Transverse colon (tissue), 4 donors: ENCODE measurements around the gene NR1H2. TPM values are rescaled to one million over a fixed set of nuclear protein-coding genes. Genes with fewer than 3 reads are reported as not detected.

Source experiments
- DNase-seq: peaks from one replicate; pipeline ENCODE4 v3.0.0-alpha.2; 2019
- H3K27ac ChIP-seq, 4 donors: fragments of 200-600 bp; sonication (generic); 2 replicates each; pipeline ENCODE4 v1.5.1; 2016 to 2018; ENCODE audit warnings: inconsistent platforms in 4 of 4
- H3K27me3 ChIP-seq: fragments of 200-600 bp; sonication (generic); 2 replicates; pipeline ENCODE4 v1.5.1; 2017; ENCODE audit warnings: inconsistent platforms
- H3K36me3 ChIP-seq, 4 donors: fragments of 200-600 bp; sonication (generic); 2 replicates each; pipeline ENCODE4 v1.5.1; 2017 to 2019; ENCODE audit warnings: inconsistent platforms in 4 of 4
- H3K4me1 ChIP-seq, 4 donors: fragments of 200-600 bp; sonication (generic); 2 replicates each; pipeline ENCODE4 v1.5.1; 2017 to 2020; ENCODE audit warnings: inconsistent platforms in 4 of 4
- H3K4me3 ChIP-seq, 4 donors: fragments of 200-600 bp; sonication (generic); 1 replicate in 1 of 4; 2 replicates in 3 of 4; pipeline versions ENCODE4 v1.5.1 to v1.6.1; 2017 to 2019; ENCODE audit warnings: inconsistent platforms in 4 of 4
- H3K9me3 ChIP-seq, 2 donors: fragments of 200-600 bp; sonication (generic); 2 replicates each; pipeline ENCODE4 v1.5.1; 2017 to 2019; ENCODE audit warnings: inconsistent platforms in 2 of 2
- CTCF ChIP-seq, 5 experiments: fragments of 200-600 bp in 3 of 5; fragments of 450-650 bp in 2 of 5; sonication (generic) in 3 of 5; IDR thresholded peaks; 1 replicate in 2 of 5; 2 replicates in 3 of 5; pipeline ENCODE4 v1.5.1; 2016 to 2017; ENCODE audit warnings: antibody characterized with exemption in 5 of 5, inconsistent platforms in 3 of 5, mild to moderate bottlenecking in 2 of 5, moderate library complexity in 1 of 5
- EP300 ChIP-seq: sonication (generic); formaldehyde crosslinking; IDR thresholded peaks from one replicate; pipeline ENCODE4 v1.6.1; 2017; ENCODE audit warnings: antibody characterized with exemption, low read depth
- POLR2A ChIP-seq: fragments of 450-650 bp; IDR thresholded peaks from one replicate; pipeline ENCODE4 v1.6.1; 2016; ENCODE audit warnings: antibody characterized with exemption, mild to moderate bottlenecking, moderate library complexity
- POLR2AphosphoS5 ChIP-seq, 3 donors: sonication (generic); formaldehyde crosslinking; IDR thresholded peaks; one replicate each; pipeline ENCODE4 v1.6.1; 2016; ENCODE audit warnings: antibody characterized with exemption in 3 of 3
- WGBS, 2 donors: methylation state at CpG; one replicate each; pipeline ENCODE4 v1.1.5; 2018; ENCODE audit warnings: low coverage in 1 of 2; 5-methylcytosine and 5-hydroxymethylcytosine counted together
- in situ Hi-C, 4 donors: fragments of 200-750 bp; cut with MboI; loops; one replicate each; pipeline versions ENCODE4 v1.15.0 to v1.15.1; 2017; ENCODE audit warnings: low sequenced_read_pairs in 3 of 4, low pct_ligation_motif_present in 1 of 4, low pct_unique_long_range_greater_than_20kb in 1 of 4
- intact Hi-C: fragments of 100-400 bp; cut with DNase I; formaldehyde crosslinking; loops from one replicate; pipeline ENCODE4 v1.15.1; 2023; ENCODE audit warnings: low total_unique reads
- total RNA-seq, 4 donors: library from RNA; depleted of rRNA; stranded (reverse); fragments of >200 nt; gene quantifications; one replicate each; pipeline ENCODE4 v1.1.0, GENCODE V29; 2016

NR1H2 gene
- total RNA-seq, 4 donors from 2014 or later = 80.8 to 192 (median 102) TPM

GRCh38 chr19:50383001-50383851 lies 7.0 kb downstream of the NR1H2 start:
- 32 to 54% methylated on average over 16 to 21 of the region's 21 CpGs for WGBS, 2 donors

GRCh38 chr19:50383852-50384684 lies 7.8 kb downstream of the NR1H2 start, which contains the start of gene POLD1:
Gene POLD1, plus strand, starts transcription at chr19:50384347. Its CDS starts 14,505 bp downstream, at chr19:50398852.
- in situ Hi-C loops = no loop called here
- Histone ChIP-seq H3K4me3 (peak within 1 kb of the TSS; percentile 55 to 97 (median 58)), H3K4me1 (peaks cover 5 to 17% (median 13%) of the 10 kb centered on the region in 4 donors), H3K36me3 (peaks cover 0 to 22% (median 8%) of the 10 kb centered on the region in 4 donors), H3K27ac (peak within 1 kb of the TSS; percentile 69 to 93 (median 87)), H3K27me3 (no peaks in the 10 kb centered on the region), H3K9me3 (no peaks in the 10 kb centered on the region)
- intact Hi-C loops = no loop called here
- WGBS, 2 donors = 0% methylated on average over 9 to 76 of the region's 78 CpGs
- DNase-seq = peak; percentile 99
- peak in 1 of 5 experiments; percentile 3 for TF ChIP-seq CTCF (IDR thresholded peaks at IDR 0.05)
- TF ChIP-seq POLR2AphosphoS5 (IDR thresholded peaks at IDR 0.05) = peak in 2 of 3 donors; percentile 81 to 82
- peak; percentile 65 for TF ChIP-seq POLR2A
- no peak for TF ChIP-seq EP300

More at GRCh38 chr19:50383001-50383851, 7.0 kb downstream of the NR1H2 start:
- TF ChIP-seq EP300 (no peak), POLR2AphosphoS5 (IDR thresholded peaks at IDR 0.05) (no peak), CTCF (IDR thresholded peaks at IDR 0.05) (no peak)
- H3K4me3 ChIP-seq = peak overlapping the region in 3 of 4 donors; percentile 55 to 97 (median 58)
- peaks cover 0 to 31% (median 14%) of the 10 kb centered on the region in 4 donors for H3K36me3 ChIP-seq
- no peaks in the 10 kb centered on the region for H3K27me3 ChIP-seq
- DNase-seq = no peak
- intact Hi-C loops = no loop called here
- in situ Hi-C loops = no loop called here
- peak overlapping the region; percentile 69 to 93 (median 87) for H3K27ac ChIP-seq
- no peaks in the 10 kb centered on the region for H3K9me3 ChIP-seq
- peaks cover 5 to 17% (median 13%) of the 10 kb centered on the region in 4 donors for H3K4me1 ChIP-seq

- Histone ChIP-seq H3K27ac (peak overlapping the region; percentile 69 to 93 (median 87)), H3K4me3 (peak overlapping the region; percentile 55 to 97 (median 58)), H3K36me3 (peaks cover 0 to 14% (median 4%) of the 10 kb centered on the region in 4 donors), H3K4me1 (peaks cover 5 to 17% (median 13%) of the 10 kb centered on the region in 4 donors), H3K9me3 (no peaks in the 10 kb centered on the region), H3K27me3 (no peaks in the 10 kb centered on the region)
- in situ Hi-C loops = no loop called here
- DNase-seq = no peak
- intact Hi-C loops = no loop called here
- TF ChIP-seq CTCF (IDR thresholded peaks at IDR 0.05) (no peak), POLR2AphosphoS5 (IDR thresholded peaks at IDR 0.05) (no peak), EP300 (no peak), POLR2A (no peak)
- 8 to 13% methylated on average over 13 to 26 of the region's 26 CpGs for WGBS, 2 donors
These were observed 8.7 kb downstream of the NR1H2 start for GRCh38 chr19:50384685-50385535.
